Tibial nerve (tissue), 4 donors: ENCODE data around the gene SEPTIN7.

Experiments used
- EP300 ChIP-seq, 2 donors: sonication (generic); formaldehyde crosslinking; IDR thresholded peaks; one replicate each; pipeline ENCODE4 v1.6.1; 2017; ENCODE audit warnings: antibody characterized with exemption in 2 of 2, mild to moderate bottlenecking in 1 of 2
- POLR2A ChIP-seq, 2 donors: fragments of 450-650 bp; IDR thresholded peaks; one replicate each; pipeline ENCODE4 v1.6.1; 2017; ENCODE audit warnings: antibody characterized with exemption in 2 of 2, mild to moderate bottlenecking in 2 of 2, moderate library complexity in 2 of 2
- TF ChIP-seq, protein P1 (sequence below), 5 experiments: fragments of 200-600 bp in 3 of 5; fragments of 450-650 bp in 2 of 5; sonication (generic) in 3 of 5; IDR thresholded peaks; one replicate each; pipeline ENCODE4 v1.5.1; 2016 to 2019; ENCODE audit warnings: antibody characterized with exemption in 5 of 5, mild to moderate bottlenecking in 3 of 5, moderate library complexity in 2 of 5

DNA sequence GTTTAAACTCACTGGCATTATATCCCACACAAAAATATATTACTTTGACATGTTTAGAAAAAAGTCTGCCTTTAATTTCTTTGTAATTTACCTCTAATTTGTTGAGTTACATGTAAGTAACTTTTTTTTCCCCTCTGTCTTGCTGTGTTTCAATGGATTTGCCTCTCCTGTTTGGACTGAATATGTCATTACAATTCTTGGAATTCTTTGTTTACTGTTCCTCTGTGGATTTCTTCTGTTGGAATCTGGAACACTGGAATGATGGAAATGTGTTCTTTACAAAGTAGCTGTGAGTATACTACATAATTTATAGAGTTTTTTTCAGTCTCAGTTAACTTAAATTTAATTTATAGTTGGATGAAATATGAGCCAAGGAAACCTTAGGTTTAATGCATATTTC lies 30.4 kb downstream of the SEPTIN7 start:
- TF ChIP-seq, protein P1, sequence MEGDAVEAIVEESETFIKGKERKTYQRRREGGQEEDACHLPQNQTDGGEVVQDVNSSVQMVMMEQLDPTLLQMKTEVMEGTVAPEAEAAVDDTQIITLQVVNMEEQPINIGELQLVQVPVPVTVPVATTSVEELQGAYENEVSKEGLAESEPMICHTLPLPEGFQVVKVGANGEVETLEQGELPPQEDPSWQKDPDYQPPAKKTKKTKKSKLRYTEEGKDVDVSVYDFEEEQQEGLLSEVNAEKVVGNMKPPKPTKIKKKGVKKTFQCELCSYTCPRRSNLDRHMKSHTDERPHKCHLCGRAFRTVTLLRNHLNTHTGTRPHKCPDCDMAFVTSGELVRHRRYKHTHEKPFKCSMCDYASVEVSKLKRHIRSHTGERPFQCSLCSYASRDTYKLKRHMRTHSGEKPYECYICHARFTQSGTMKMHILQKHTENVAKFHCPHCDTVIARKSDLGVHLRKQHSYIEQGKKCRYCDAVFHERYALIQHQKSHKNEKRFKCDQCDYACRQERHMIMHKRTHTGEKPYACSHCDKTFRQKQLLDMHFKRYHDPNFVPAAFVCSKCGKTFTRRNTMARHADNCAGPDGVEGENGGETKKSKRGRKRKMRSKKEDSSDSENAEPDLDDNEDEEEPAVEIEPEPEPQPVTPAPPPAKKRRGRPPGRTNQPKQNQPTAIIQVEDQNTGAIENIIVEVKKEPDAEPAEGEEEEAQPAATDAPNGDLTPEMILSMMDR (IDR thresholded peaks at IDR 0.05) = no peak
- TF ChIP-seq EP300 (IDR thresholded peaks at IDR 0.05) (no peak), POLR2A (IDR thresholded peaks at IDR 0.05) (no peak)
